Measurements from ENCODE around the gene MAGEA2. TPM values are rescaled to one million over a fixed set of nuclear protein-coding genes. Genes with fewer than 3 reads are reported as not detected.
"Not testable (repeated sequence)": the region's sequence is repeated elsewhere in the genome, so short reads cannot be mapped to it uniquely, and the experiment has no call there.

Gene MAGEA2
- total and polyA plus RNA-seq, 2 donors (not counting 3 experiments of a cell fraction or from before 2014, with no cell fraction given) = not detected

DNA sequence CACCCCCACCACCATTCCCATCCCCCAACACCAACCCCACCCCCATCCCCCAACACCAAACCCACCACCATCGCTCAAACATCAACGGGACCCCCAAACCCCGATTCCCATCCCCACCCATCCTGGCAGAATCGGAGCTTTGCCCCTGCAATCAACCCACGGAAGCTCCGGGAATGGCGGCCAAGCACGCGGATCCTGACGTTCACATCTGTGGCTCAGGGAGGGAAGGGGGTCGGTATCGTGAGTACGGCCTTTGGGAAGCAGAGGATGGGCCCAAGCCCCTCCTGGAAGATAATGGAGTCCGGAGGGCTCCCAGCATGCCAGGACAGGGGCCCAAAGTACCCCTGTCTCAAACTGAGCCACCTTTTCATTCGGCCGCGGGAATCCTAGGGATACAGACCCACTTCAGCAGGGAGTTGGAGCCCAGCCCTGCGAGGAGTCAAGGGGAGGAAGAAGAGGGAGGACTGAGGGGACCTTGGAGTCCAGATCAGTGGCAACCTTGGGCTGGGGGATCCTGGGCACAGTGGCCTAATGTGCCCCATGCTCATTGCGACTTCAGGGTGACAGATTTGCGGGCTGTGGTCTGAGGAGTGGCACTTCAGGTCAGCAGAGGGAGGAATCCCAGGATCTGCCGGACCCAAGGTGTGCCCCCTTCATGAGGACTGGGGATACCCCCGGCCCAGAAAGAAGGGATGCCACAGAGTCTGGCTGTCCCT lies 19.3 kb downstream of the MAGEA2 start:
- DNase-seq (ENCODE audit: low read depth, low spot score); H3K4me2 ChIP-seq (ENCODE audit: insufficient read depth, low read length); H3K79me2 ChIP-seq (ENCODE audit: control insufficient read depth, insufficient read depth, low read length); H3K9me3 ChIP-seq (replicated peaks; ENCODE audit: control insufficient read depth, insufficient read depth, low read length); POLR2A ChIA-PET; H3K27me3 ChIP-seq (ENCODE audit: control insufficient read depth in 2 of 2, insufficient read depth in 2 of 2, low read length in 2 of 2); H3K36me3 ChIP-seq (ENCODE audit: control insufficient read depth in 2 of 2, extremely low read depth in 1 of 2, insufficient read depth in 2 of 2, low read length in 2 of 2); CTCF ChIA-PET; H3K9ac ChIP-seq (replicated peaks; ENCODE audit: extremely low read depth, insufficient read depth, low read length); BruUV-seq (replicated peaks); FAIRE-seq; H3K9me1 ChIP-seq (replicated peaks; ENCODE audit: control insufficient read depth, extremely low read depth, insufficient read depth, low read length); H3K27ac ChIP-seq (ENCODE audit: insufficient read depth, low read depth, low read length); H3K4me3 ChIP-seq (replicated peaks in 1 of 3; ENCODE audit: insufficient read depth in 1 of 3, low read depth in 1 of 3, low read length in 3 of 3); dilution Hi-C loops (cut with MboI; ENCODE audit: extremely low pct_ligation_motif_present, low sequenced_read_pairs); H4K20me1 ChIP-seq (replicated peaks; ENCODE audit: control insufficient read depth, extremely low read depth, insufficient read depth, low read length); H2AFZ ChIP-seq (ENCODE audit: low read depth, low read length); intact Hi-C loops (cut with micrococcal nuclease); H3K4me1 ChIP-seq (ENCODE audit: control insufficient read depth, extremely low read depth, insufficient read depth, low read length): not testable (repeated sequence)

- CTCF ChIA-PET = no interaction called here
- Histone ChIP-seq H3K79me2 (ENCODE audit: control insufficient read depth, insufficient read depth, low read length) (no peaks in the 10 kb centered on the region), H3K4me3 (replicated peaks in 1 of 3; ENCODE audit: insufficient read depth in 1 of 3, low read depth in 1 of 3, low read length in 3 of 3) (no peak within 1 kb of the TSS), H2AFZ (ENCODE audit: low read depth, low read length) (no peak within 1 kb of the TSS), H3K9me3 (replicated peaks; ENCODE audit: control insufficient read depth, insufficient read depth, low read length) (no peaks in the 10 kb centered on the region), H3K9ac (replicated peaks; ENCODE audit: extremely low read depth, insufficient read depth, low read length) (no peak within 1 kb of the TSS), H3K27ac (ENCODE audit: insufficient read depth, low read depth, low read length) (no peak within 1 kb of the TSS), H3K27me3 (ENCODE audit: control insufficient read depth in 2 of 2, insufficient read depth in 2 of 2, low read length in 2 of 2) (no peaks in the 10 kb centered on the region), H3K36me3 (ENCODE audit: control insufficient read depth in 2 of 2, extremely low read depth in 1 of 2, insufficient read depth in 2 of 2, low read length in 2 of 2) (no peaks in the 10 kb centered on the region), H3K9me1 (replicated peaks; ENCODE audit: control insufficient read depth, extremely low read depth, insufficient read depth, low read length) (no peaks in the 10 kb centered on the region), H3K4me2 (ENCODE audit: insufficient read depth, low read length) (no peak within 1 kb of the TSS), H3K4me1 (ENCODE audit: control insufficient read depth, extremely low read depth, insufficient read depth, low read length) (no peaks in the 10 kb centered on the region), H4K20me1 (replicated peaks; ENCODE audit: control insufficient read depth, extremely low read depth, insufficient read depth, low read length) (no peaks in the 10 kb centered on the region)
- no TSS peak for BruUV-seq (replicated peaks)
- FAIRE-seq = no peak
- intact Hi-C loops (cut with micrococcal nuclease) = no loop called here
- DNase-seq (ENCODE audit: low read depth, low spot score) = no peak
- dilution Hi-C loops (cut with MboI; ENCODE audit: extremely low pct_ligation_motif_present, low sequenced_read_pairs) = no loop called here
- POLR2A ChIA-PET = no interaction called here
- TF ChIP-seq POLR2AphosphoS5 (IDR thresholded peaks at IDR 0.05; ENCODE audit: insufficient read depth, low read depth, low read length) (no peak), GATA2 (IDR thresholded peaks at IDR 0.05; ENCODE audit: insufficient read depth, insufficient read length, low read depth, low read length) (no peak), MAX (IDR thresholded peaks at IDR 0.05; ENCODE audit: insufficient read depth, insufficient read length) (no peak)
Observed at GRCh38 chrX:152733261-152733975, 20.2 kb downstream of the MAGEA2 start, which contains the start of the genes CSAG1 and MAGEA12. CSAG1 (minus strand) TSS chrX:152733721; CDS start chrX:152732460, 1,261 bp downstream. MAGEA12 (plus strand) TSS chrX:152733757; CDS start chrX:152736162, 2,405 bp downstream.

Data from endothelial cell of umbilical vein (primary cell).